GM18498 (cell line): ENCODE results near the gene AKR7A2.
"Not testable (repeated sequence)": the region's sequence is repeated elsewhere in the genome, so short reads cannot be mapped to it uniquely, and the experiment has no call there.

Experiments
- ATAC-seq: cut with Tn5 transposase; IDR thresholded peaks from one replicate; pipeline ENCODE4 v1.9.1; 2021; ENCODE audit warnings: mild to moderate bottlenecking, moderate library complexity; ENCODE audit not compliant: unreplicated experiment

Gene AKR7A2

DNA sequence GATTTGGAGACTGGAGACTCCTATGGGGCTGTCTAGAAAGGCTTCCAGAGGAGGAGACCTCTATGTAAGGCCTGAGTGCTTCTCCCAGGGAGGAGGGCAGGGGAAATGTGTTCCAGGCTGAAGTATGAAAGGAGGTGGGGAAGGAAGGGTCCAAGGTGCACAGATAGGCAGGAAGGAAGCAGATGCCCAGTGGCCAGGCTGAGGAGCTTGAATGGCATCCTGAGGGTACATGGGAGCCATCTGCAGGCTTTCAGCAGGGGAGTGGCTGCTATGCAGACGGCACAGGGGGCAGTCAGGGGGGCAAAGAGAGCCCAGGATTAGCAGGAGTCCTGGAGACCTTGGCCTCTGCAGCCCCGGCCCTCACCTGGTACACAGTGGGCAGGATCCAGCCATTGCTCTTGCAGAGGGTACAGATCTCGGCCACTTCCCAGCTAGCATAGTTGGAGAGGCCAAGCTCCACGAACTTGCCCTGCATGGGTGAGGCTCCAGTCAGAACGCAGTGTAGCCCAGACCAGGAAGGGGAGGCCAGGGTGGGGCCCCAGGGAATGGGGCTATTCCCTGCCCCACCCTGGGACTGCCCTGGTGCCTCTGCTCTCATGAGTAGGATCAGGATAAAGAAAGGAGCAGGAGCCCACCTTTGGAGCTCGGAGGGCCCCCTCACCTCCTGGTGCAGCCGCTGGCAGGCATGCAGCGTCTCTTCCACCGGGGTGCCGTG, 4.0 kb downstream of the AKR7A2 start:
- no peak for ATAC-seq

GRCh38 chr1:19306941-19307340, 5.0 kb downstream of the AKR7A2 start:
- ATAC-seq = no peak

GRCh38 chr1:19305880-19306279, 6.1 kb downstream of the AKR7A2 start:
- no peak for ATAC-seq

DNA sequence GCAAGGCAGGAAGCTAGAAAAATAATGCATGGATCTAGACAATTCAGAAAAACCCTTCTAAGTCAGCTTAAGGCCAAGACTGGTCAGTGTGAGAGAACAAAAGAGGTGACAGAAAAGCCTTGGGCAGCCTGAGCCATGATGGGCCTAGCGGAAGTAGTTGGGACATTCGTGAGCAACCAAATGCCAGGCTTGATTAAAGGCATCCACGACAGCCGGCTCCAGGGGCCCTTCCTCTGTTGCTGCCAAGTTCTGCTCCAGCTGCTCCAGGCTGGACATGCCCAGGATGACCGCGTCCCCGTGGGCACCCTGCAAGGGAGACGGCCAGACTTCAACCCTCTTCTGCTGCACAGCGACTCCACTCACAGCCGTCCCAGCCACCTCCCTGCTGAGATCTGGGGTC, 7.9 kb downstream of the AKR7A2 start:
- not testable (repeated sequence) for ATAC-seq

GRCh38 chr1:19300211-19300610, 11.7 kb downstream of the AKR7A2 start:
- no peak for ATAC-seq

- ATAC-seq = no peak
Measured at GRCh38 chr1:19294638-19295037, 17.3 kb downstream of the AKR7A2 start.

DNA sequence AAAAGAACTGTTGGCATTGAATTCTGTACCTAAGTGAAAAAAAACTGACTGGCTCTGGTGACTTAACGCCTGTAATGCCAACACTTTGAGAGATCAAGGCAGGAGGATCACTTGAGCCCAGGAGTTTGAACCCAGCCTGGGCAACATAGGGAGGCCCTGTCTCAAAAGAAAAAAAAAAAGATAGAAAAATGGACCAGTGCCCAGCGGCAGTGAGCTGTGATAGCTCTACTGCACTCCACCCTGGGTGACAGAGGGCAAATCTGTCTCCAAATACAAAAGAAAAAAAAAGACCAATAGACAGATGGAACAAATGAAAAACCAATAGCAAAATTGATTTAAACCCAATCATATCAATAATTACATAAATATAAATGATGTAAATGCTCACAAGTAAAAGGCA, 22.7 kb downstream of the AKR7A2 start:
- ATAC-seq = no peak

- ATAC-seq = not testable (repeated sequence)
Measured at GRCh38 chr1:19288324-19289241, 23.4 kb downstream of the AKR7A2 start, which contains the start of gene AKR7A3. Gene AKR7A3 (minus strand): TSS chr1:19288770. CDS start chr1:19288709, 61 bp downstream.

DNA sequence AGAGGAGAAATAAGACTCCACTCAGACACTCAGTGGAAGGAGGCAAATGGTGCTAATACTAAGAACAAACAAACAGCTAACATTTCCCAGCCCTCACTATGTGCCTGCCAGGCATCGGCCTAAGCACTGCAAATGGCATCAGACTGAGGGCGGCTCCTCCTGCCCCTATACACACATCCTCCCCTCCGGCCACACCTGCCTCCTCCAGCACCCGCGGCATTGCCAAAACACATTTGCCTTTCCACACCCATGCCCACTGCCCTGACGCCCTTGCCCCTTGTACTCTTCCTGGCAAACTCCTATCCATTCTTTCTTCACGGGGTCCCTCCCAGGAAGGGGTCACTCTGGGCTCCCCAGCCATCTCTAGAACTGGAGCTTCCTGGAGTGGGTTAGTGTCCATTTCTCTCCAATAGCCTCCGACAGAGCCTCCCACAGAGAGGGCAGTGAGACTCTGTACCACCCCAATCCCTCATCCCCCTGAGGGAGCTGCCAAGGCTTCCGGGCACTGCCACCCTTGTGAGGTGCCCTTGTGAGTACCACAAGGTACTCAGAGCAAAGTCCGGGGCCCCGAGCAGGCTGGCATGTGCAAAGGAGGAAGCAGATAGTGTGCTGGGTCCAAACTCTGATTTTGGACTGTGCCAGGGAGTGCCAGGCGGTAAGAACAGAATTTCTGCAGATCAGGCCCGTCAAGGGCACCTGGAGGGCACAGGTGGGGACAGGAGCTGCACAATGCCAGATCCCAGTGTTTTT, 24.3 kb downstream of the AKR7A2 start:
- no peak for ATAC-seq

DNA sequence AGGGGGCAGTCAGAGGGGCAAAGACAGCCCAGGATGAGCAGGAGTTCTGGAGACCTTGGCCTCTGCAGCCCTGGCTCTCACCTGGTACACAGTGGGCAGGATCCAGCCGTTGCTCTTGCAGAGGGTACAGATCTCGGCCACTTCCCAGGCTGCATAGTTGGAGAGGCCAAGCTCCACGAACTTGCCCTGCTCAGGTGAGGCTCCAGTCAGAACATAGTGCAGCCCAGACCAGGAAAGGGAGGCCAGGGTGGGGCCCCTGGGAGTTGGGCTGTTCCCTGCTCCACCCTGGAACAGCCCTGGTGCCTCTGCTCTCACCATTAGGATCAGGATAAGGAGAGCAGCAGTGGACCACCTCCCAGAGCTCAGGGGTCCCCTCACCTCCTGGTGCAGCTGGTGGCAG, 26.1 kb downstream of the AKR7A2 start:
- ATAC-seq = not testable (repeated sequence)

DNA sequence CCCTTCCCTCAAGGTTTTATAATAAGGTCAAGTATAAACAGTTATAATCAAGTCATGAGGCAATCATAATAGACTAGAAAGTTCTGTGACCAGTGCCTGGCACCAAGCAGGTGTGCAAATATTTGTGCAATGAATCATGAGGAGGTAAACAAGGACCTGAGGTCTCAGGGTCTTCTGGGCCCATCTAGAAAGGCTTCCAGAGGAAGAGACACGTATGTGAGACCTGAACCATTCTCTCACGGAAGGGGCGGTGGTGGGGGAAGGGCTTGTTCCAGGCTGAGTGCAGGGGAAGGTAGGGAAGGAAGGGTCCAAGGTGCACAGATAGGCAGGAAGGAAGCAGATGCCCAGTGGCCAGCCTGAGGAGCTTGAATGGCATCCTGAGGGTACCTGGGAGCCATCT, 26.6 kb downstream of the AKR7A2 start:
- ATAC-seq = not testable (repeated sequence)

GRCh38 chr1:19284881-19285280, 27.1 kb downstream of the AKR7A2 start:
- ATAC-seq = no peak

GRCh38 chr1:19283891-19284290, 28.1 kb downstream of the AKR7A2 start:
- no peak for ATAC-seq

DNA sequence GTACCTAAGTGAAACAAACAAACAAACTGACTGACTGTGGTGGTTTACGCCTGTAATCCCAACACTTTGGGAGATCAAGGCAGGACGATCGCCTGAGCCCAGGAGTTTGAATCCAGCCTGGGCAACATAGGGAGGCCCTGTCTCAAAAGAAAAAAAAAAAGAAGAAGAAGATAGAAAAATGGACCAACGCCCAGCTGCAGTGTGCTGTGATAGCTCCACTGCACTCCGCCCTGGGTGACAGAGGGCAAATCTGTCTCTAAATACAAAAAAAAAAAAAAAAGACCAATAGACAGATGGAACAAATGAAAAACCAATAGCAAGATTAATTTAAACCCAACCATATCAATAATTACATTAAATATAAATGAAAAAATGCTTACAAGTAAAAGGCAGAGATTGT, 37.3 kb downstream of the AKR7A2 start:
- no peak for ATAC-seq

- not testable (repeated sequence) for ATAC-seq
Measured at GRCh38 chr1:19273844-19274531, 38.0 kb downstream of the AKR7A2 start.

DNA sequence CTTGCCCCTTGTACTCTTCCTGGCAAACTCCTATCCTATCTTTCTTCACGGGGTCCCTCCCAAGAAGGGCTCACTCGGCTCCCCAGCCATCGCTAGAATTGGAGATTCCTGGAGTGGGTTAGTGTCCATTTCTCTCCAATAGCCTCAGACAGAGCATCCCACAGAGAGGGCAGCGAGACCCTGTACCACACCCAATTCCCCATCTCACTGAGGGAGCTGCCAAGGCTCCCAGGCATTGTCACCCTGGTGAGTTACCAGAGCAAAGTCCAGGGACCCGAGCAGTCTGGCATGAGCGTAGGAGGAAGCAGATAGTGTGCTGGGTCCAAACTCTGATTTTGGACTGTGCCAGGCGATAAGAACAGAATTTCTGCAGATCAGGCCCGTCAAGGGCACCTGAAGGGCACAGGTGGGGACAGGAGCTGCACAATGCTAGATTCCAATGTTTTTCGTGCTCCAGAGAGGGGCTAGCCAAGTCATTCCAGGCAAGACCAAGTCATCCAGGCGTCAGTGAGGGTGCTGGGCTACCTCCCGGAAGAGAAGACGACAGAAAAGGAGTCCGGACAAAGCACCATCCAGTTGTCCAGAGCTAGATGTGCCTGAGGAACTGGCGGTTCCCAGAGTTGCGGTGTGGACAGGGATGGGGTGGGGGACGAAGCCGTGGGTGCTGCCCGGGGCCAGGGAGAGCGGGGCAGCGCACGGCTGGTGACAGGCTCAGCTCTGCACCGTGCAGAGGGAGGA, 38.7 kb downstream of the AKR7A2 start:
- ATAC-seq = no peak

DNA sequence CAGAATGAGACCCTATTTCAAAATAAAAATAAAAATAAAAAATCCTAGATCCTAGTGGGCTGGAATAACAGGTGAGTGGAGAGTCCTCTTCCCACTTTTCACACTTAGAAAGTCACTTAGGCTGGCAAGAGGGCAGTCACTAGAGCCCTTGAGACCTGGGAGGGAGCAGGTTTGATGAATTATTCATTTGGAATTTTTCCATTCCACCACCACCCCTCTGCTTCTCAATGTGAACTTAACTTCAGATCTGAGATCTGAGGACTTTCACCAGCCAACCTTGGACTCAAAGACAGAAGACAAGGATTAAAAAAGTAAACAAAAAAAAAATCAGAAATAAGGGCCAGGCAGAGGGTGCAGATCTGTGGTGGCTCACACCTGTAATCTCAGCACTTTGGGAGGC, 39.9 kb downstream of the AKR7A2 start:
- no peak for ATAC-seq

DNA sequence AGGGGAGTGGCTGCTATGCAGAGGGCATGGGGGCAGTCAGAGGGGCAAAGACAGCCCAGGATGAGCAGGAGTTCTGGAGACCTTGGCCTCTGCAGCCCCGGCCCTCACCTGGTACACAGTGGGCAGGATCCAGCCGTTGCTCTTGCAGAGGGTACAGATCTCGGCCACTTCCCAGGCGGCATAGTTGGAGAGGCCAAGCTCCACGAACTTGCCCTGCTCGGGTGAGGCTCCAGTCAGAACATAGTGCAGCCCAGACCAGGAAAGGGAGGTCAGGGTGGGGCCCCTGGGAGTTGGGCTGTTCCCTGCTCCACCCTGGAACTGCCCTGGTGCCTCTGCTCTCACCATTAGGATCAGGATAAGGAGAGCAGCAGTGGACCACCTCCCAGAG, 41.6 kb downstream of the AKR7A2 start:
- ATAC-seq = not testable (repeated sequence)

- ATAC-seq = not testable (repeated sequence)
Measured at GRCh38 chr1:19269427-19270342, 42.3 kb downstream of the AKR7A2 start.
